Calu3 (cell line): ENCODE results near the gene C4orf50. TPM values are rescaled to one million over a fixed set of nuclear protein-coding genes. Genes with fewer than 3 reads are reported as not detected.

ENCODE experiments used
- BruUV-seq: library from RNA; stranded (reverse); fragments of 400-500 nt; replicated peaks from 2 replicates; lab custom pipeline; 2021; lab: Mats Ljungman, UMichigan
- CTCF ChIA-PET: fragments of 300-600 bp; sonication (Branson Sonifier 250); formaldehyde crosslinking; loops from one replicate; lab custom pipeline; 2022; ENCODE audit warnings: antibody characterized with exemption; lab: Charles Lee
- DNase-seq: peaks from one replicate; pipeline ENCODE4 v3.0.0; 2022
- H3K27ac Mint-ChIP-seq: one replicate; pipeline ENCODE4 v1.8.0; 2022; ENCODE audit warnings: mixed read lengths; ENCODE audit not compliant: unreplicated experiment
- H3K27me3 Mint-ChIP-seq: one replicate; pipeline ENCODE4 v1.8.0; 2022; ENCODE audit warnings: mixed read lengths; ENCODE audit not compliant: unreplicated experiment
- H3K36me3 Mint-ChIP-seq: one replicate; pipeline ENCODE4 v1.8.0; 2022; ENCODE audit warnings: mild to moderate bottlenecking, moderate library complexity, mixed read lengths; ENCODE audit not compliant: insufficient read depth, unreplicated experiment
- H3K4me1 Mint-ChIP-seq: one replicate; pipeline ENCODE4 v1.8.0; 2022; ENCODE audit warnings: mild to moderate bottlenecking, low read depth, mixed read lengths; ENCODE audit not compliant: unreplicated experiment
- H3K4me3 Mint-ChIP-seq: one replicate; pipeline ENCODE4 v1.8.0; 2022; ENCODE audit warnings: mild to moderate bottlenecking, low read depth, moderate library complexity, mixed read lengths; ENCODE audit not compliant: unreplicated experiment
- H3K9me3 Mint-ChIP-seq: one replicate; pipeline ENCODE4 v1.8.0; 2022; ENCODE audit warnings: low read depth, mixed read lengths; ENCODE audit not compliant: unreplicated experiment
- intact Hi-C: fragments of 100-400 bp; cut with micrococcal nuclease; formaldehyde crosslinking; loops from one replicate; pipeline ENCODE4 v1.10.0; 2022; ENCODE audit not compliant: unreplicated experiment
- total RNA-seq: library from RNA; stranded (reverse); gene quantifications from 2 replicates; pipeline ENCODE4 v1.2.3, GENCODE V29; 2022
- TF ChIP-seq, protein P1 (sequence below): fragments of 200-600 bp; IDR thresholded peaks from one replicate; pipeline ENCODE4 v1.8.0; 2022; ENCODE audit warnings: antibody characterized with exemption; ENCODE audit not compliant: unreplicated experiment

Gene C4orf50
- total RNA-seq, 1 experiment from 2014 or later: not detected

DNA sequence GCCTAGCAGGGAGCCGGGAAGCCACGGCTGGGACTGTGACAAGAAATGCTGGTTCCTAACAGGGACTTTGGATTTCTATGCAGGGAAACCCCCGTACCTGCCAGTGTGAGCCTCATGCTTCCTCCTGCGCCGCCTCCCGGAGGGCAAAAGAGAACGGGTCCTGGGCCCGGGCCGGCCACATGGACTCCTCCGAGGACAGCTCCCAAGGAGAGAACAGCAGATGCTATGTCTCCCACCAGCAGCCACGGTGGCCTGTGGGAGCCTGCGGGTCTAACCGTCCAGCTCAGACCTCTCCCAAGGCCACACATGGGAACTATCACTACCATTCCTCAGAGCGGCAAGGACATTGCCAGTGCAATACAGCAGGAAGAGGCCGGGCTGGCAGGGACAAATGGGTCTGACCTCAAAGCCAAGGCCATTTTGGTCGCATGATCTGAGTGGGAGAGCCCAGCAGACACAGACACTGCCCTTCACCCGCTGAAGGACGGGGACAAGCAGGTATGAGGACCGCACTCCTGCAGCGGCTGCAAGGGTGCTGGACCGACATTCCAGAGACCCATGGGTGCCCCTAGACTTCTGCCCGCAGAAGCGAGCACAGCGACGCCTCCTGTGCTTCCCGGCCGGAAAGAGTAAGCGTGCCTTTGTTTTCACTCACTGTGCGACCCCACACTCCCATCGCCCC, 4.5 kb upstream of the C4orf50 start:
- CTCF ChIA-PET: no interaction called here
- no TSS peak for BruUV-seq
- intact Hi-C loops: no loop called here
- Mint-ChIP-seq H3K27me3 (peaks cover 47% of the 10 kb centered on the region), H3K4me3 (no peak overlapping the region), H3K4me1 (no peaks in the 10 kb centered on the region), H3K9me3 (peaks cover 3% of the 10 kb centered on the region), H3K36me3 (no peaks in the 10 kb centered on the region), H3K27ac (no peak overlapping the region)
- TF ChIP-seq, protein P1, sequence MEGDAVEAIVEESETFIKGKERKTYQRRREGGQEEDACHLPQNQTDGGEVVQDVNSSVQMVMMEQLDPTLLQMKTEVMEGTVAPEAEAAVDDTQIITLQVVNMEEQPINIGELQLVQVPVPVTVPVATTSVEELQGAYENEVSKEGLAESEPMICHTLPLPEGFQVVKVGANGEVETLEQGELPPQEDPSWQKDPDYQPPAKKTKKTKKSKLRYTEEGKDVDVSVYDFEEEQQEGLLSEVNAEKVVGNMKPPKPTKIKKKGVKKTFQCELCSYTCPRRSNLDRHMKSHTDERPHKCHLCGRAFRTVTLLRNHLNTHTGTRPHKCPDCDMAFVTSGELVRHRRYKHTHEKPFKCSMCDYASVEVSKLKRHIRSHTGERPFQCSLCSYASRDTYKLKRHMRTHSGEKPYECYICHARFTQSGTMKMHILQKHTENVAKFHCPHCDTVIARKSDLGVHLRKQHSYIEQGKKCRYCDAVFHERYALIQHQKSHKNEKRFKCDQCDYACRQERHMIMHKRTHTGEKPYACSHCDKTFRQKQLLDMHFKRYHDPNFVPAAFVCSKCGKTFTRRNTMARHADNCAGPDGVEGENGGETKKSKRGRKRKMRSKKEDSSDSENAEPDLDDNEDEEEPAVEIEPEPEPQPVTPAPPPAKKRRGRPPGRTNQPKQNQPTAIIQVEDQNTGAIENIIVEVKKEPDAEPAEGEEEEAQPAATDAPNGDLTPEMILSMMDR: no peak
- DNase-seq: no peak

DNA sequence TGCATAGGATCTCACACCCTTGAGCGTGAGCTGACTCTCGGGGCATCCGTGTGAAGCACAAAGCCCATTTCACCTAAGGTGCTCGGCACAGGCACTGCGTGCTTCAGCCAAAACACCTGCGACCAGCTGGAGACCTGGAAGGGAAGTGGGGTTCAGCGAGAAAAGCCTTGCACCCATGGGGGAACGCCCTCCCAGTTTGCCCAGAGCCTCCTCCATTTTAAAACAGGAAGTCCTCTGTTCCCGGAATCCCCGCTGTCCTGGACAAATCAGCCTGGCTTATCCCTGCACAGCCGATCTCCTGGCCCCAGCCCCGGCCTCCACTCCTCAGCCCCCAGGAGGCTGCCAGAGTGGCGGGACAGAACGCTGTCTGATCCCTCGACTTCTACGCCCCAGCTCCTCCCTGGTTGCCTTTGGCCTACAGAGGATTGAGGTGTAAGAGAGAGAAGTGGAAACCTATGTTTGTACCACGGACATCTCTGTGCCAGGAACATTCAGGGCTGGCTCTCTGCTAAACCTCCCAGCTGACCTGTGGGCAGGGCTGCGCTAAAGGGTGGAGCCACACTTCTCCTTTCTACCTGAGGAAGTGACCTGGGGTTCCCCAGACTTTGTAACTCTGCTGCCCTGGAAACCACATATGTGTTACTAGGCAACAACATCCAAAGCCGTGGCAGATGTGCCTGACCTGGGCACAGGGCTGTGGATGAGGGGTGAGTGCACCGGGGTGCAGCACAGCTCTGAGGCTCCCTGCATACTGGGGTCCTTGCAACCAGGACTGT, 3.8 kb upstream of the C4orf50 start:
- no peak for DNase-seq
- peaks cover 49% of the 10 kb centered on the region for H3K27me3 Mint-ChIP-seq
- no TSS peak for BruUV-seq
- H3K9me3 Mint-ChIP-seq: peaks cover 3% of the 10 kb centered on the region
- no peak overlapping the region for H3K4me3 Mint-ChIP-seq
- TF ChIP-seq, protein P1: no peak
- CTCF ChIA-PET: no interaction called here
- intact Hi-C loops: no loop called here
- H3K4me1 Mint-ChIP-seq: no peaks in the 10 kb centered on the region
- no peak overlapping the region for H3K27ac Mint-ChIP-seq
- H3K36me3 Mint-ChIP-seq: no peaks in the 10 kb centered on the region

DNA sequence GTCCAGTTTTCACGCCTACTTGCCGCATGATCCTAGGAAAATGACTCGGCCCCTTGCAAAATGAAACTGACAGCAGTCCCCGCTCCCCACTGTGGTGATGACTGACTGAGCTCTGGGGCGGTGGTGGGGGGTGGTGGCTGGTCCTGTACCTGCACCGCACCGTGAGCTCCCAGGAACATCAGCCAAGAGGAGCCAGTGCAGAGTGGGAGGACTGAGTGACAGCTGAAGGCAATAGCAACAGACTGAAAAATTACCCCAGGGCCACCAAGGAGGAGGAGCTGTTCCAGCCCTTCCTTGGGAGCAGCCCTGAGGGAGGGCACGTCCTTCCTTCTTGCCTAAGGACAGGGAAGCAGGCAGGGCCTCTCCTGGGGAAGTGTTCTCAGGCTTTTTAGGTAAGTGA, 2.4 kb upstream of the C4orf50 start:
- Mint-ChIP-seq H3K9me3 (peaks cover 3% of the 10 kb centered on the region), H3K4me3 (no peak overlapping the region), H3K27me3 (peaks cover 39% of the 10 kb centered on the region), H3K36me3 (no peaks in the 10 kb centered on the region), H3K4me1 (no peaks in the 10 kb centered on the region), H3K27ac (no peak overlapping the region)
- DNase-seq: no peak
- BruUV-seq: no TSS peak
- intact Hi-C loops: no loop called here
- CTCF ChIA-PET: no interaction called here
- TF ChIP-seq, protein P1: no peak

DNA sequence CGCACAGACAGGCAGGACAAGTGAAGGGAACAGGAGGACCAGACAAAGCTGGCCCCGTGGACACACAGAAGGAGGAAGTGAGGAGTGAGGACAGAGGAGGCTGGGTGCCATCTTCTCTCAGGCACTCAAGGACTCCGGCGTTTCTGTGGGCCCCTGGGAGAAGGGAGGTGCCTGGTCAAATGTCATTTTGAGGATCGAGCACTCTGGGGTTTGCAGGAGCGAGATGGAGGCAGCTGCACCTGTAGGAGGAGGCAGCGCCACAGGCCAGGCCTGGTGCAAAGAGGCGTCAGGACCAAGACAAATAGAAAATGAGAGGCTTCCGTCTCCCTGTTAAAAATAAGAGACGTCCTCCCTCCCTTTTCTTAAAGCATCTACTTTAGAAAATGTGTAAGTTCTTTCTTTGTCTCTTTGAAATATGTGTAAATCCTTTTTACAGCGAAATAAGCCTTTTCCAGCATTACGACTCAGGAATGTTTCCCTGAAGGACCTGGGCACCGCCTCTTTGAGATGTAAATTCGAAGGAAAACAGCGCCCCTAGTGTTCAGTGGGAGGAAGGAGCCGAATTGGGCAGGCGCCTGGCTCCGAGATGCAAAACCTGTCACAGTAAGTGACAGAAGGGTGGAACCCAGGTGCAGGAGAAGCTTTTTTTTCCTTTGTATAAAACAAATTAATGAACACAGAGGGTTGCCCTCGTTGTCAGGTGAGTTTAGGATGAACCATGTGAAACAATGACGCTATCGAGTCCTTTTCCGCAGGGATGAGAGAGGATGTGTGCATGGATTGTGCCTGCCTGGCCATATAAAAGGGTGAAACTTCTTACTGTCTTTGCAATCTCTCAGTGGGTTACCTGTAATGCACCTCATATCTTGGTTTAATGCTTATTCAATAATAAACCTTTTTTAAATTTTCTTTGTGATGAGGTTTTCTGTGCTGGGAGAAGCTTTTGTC, 1.4 kb upstream of the C4orf50 start:
- peaks cover 37% of the 10 kb centered on the region for H3K27me3 Mint-ChIP-seq
- no peaks in the 10 kb centered on the region for H3K36me3 Mint-ChIP-seq
- TF ChIP-seq, protein P1: peak; percentile 58
- H3K4me1 Mint-ChIP-seq: no peaks in the 10 kb centered on the region
- BruUV-seq: no TSS peak
- H3K9me3 Mint-ChIP-seq: peaks cover 3% of the 10 kb centered on the region
- intact Hi-C loops: no loop called here
- peak; percentile 43 for DNase-seq
- no peak overlapping the region for H3K27ac Mint-ChIP-seq
- no peak overlapping the region for H3K4me3 Mint-ChIP-seq
- CTCF ChIA-PET: no interaction called here
